ENCODE results near the gene CASZ1. TPM values are rescaled to one million over a fixed set of nuclear protein-coding genes. Genes with fewer than 3 reads are reported as not detected.

Gene CASZ1
- total RNA-seq, 6 experiments from 2014 or later: 0.14 to 0.67 (median 0.43) TPM

DNA sequence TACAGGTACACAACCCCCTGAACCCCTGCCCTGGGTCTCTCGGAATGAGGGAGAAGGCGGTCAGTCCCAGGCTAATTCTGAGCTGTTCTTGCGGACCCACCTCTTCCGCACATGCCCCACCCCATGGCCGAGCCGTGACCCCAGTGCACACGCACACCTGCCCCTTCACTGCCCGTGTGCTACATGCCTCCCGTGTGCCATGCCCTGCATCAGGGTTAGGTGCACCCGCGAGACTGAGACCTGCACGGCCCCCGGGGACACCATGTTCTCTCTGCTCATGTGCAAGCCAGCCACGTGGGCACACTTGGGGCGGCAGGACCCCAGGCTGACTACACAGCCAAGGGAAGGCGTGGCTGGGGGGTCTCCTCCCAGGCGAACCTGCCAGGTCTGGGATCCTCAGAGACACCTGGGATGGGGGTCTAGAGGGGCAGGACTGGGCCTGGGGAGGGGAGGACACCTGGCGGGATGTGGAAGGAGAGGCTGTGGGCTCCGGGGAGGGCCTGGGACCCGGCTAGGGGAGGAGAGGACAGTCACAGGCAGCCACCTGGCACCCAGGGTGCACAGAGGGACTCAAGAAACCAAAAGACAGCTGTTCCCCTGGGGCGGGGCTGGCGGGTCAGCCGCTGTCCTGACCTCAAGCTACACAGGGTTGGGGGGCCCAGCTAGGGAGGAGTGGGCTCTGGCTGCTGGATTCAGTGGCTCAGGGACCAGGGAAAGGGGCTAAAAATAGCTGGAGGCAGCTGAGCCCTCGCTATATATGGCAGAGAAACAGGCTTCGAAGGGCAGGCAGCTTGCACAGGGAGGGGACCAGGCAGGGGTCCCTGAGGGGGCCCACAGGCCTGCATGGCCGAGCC is 133.4 kb downstream of the CASZ1 start:
- Mint-ChIP-seq H3K9me3 (no peaks in the 10 kb centered on the region), H3K27me3 (ENCODE audit: insufficient read depth) (peaks cover 17% of the 10 kb centered on the region), H3K27ac (no peak overlapping the region), H3K36me3 (ENCODE audit: low read depth) (no peaks in the 10 kb centered on the region), H3K4me3 (no peak overlapping the region), H3K4me1 (ENCODE audit: low read depth) (no peaks in the 10 kb centered on the region)
- TF ChIP-seq, protein P1, sequence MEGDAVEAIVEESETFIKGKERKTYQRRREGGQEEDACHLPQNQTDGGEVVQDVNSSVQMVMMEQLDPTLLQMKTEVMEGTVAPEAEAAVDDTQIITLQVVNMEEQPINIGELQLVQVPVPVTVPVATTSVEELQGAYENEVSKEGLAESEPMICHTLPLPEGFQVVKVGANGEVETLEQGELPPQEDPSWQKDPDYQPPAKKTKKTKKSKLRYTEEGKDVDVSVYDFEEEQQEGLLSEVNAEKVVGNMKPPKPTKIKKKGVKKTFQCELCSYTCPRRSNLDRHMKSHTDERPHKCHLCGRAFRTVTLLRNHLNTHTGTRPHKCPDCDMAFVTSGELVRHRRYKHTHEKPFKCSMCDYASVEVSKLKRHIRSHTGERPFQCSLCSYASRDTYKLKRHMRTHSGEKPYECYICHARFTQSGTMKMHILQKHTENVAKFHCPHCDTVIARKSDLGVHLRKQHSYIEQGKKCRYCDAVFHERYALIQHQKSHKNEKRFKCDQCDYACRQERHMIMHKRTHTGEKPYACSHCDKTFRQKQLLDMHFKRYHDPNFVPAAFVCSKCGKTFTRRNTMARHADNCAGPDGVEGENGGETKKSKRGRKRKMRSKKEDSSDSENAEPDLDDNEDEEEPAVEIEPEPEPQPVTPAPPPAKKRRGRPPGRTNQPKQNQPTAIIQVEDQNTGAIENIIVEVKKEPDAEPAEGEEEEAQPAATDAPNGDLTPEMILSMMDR (IDR thresholded peaks at IDR 0.05): no peak
- no peak for DNase-seq

DNA sequence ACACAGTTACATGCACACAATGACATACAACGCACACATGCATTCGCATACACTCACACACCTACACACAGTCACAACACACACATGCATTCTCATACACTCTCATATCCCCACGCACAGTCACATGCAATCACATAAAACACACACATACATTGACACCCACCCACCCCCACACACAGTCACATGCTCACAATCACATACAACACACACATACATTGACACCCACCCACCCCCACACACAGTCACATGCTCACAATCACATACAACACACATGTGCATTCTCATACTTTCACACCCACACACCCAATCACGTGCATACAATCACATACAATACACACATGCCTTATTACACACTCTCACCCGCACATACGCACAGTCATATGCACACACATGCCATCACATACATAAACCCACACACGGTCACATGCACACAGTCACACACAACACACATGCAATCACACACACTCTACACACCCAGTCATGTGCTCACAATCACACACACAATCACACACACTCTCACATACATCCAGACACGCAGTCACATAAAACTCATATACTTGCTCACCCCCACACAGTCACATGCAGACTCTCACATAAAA is 134.3 kb downstream of the CASZ1 start:
- Mint-ChIP-seq H3K4me1 (ENCODE audit: low read depth) (no peaks in the 10 kb centered on the region), H3K36me3 (ENCODE audit: low read depth) (no peaks in the 10 kb centered on the region), H3K27ac (no peak overlapping the region), H3K9me3 (no peaks in the 10 kb centered on the region), H3K27me3 (ENCODE audit: insufficient read depth) (peaks cover 15% of the 10 kb centered on the region), H3K4me3 (no peak overlapping the region)
- TF ChIP-seq, protein P1 (IDR thresholded peaks at IDR 0.05): no peak
- DNase-seq: no peak

GRCh38 chr1:10661453-10661852 is 135.0 kb downstream of the CASZ1 start:
- Mint-ChIP-seq H3K27ac (no peak overlapping the region), H3K4me3 (no peak overlapping the region), H3K4me1 (ENCODE audit: low read depth) (no peaks in the 10 kb centered on the region), H3K36me3 (ENCODE audit: low read depth) (no peaks in the 10 kb centered on the region), H3K9me3 (no peaks in the 10 kb centered on the region), H3K27me3 (ENCODE audit: insufficient read depth) (peaks cover 9% of the 10 kb centered on the region)
- TF ChIP-seq, protein P1 (IDR thresholded peaks at IDR 0.05): no peak
- DNase-seq: no peak

DNA sequence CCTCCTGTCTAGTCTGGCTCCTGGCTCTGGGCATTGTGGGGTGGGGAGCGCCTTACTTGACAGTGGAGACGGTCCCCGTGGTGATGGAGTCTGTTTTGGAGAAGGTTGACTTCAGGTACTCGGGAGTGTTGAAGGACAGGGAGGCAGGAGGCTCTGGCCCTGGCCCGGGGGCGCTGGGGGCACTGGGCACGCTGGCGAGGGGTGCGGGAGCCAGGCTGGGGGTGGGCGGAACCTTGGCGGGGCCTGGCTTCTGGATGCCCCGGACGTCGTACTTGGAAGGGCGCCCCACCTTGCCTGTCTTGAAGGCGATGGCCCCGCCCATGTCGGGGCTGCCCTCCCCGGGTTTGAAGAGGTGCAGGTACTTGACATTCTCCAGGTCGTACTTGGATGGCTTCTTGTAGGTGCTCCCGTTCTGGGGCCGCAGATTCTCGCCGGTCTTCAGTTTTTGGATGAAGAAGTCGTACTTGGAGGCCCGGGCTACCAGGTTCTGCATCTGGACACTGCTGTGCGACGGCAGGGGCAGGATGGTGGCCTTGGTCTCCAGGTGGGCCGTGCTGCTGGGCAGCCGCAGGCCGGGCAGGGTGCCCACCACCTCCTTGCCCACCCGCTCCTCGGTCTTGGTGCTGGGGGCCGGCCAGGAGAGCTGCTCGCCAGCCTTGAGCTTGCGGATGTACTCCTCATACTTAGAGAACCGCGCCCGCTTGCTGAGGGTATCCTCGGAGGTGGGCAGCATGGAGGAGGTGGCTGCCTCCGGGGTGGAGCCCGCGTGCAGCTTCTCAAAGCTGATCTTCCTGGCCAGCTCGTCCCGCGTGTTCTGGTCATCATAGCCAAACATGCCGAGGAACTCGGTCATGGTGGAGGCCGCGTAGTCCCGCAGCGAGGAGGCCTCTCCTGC is 136.6 kb downstream of the CASZ1 start:
- Mint-ChIP-seq H3K36me3 (ENCODE audit: low read depth) (no peaks in the 10 kb centered on the region), H3K9me3 (no peaks in the 10 kb centered on the region), H3K4me3 (no peak overlapping the region), H3K27me3 (ENCODE audit: insufficient read depth) (peaks cover 10% of the 10 kb centered on the region), H3K4me1 (ENCODE audit: low read depth) (no peaks in the 10 kb centered on the region), H3K27ac (no peak overlapping the region)
- TF ChIP-seq, protein P1 (IDR thresholded peaks at IDR 0.05): no peak
- DNase-seq: no peak

DNA sequence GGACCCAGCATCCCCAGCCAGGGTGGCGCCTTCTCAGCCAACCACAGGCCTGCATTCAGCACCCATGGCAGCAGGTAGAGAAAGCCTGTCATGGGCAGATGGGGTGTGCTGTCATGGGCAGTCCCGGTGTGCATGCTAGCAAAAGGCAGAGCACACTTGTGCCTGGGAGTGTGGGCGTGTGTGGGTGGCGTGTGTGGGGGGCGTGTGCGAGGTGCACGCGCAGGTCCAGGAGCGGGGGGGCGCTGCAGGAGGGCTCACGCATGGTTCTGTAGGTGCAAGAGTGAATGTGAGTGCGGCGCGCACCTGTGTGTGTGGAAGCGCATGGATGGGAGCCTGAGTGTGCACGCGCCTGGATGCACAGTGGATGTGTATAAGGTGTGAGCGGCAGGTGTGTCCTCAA is 137.2 kb downstream of the CASZ1 start:
- H3K4me1 Mint-ChIP-seq (ENCODE audit: low read depth): no peaks in the 10 kb centered on the region
- H3K27me3 Mint-ChIP-seq (ENCODE audit: insufficient read depth): peaks cover 15% of the 10 kb centered on the region
- no peak overlapping the region for H3K27ac Mint-ChIP-seq
- no peak for DNase-seq
- no peaks in the 10 kb centered on the region for H3K36me3 Mint-ChIP-seq (ENCODE audit: low read depth)
- H3K9me3 Mint-ChIP-seq: no peaks in the 10 kb centered on the region
- TF ChIP-seq, protein P1 (IDR thresholded peaks at IDR 0.05): no peak
- H3K4me3 Mint-ChIP-seq: no peak overlapping the region
